HuH-7 (cell line): ENCODE results near the gene WDR31.
"Not testable (repeated sequence)": the region's sequence is repeated elsewhere in the genome, so short reads cannot be mapped to it uniquely, and the experiment has no call there.

Source experiments
- DNase-seq: peaks from one replicate; pipeline ENCODE4 v3.0.0; 2011; ENCODE audit warnings: low spot score

WDR31 gene

GRCh38 chr9:113296247-113296646, 43.8 kb downstream of the WDR31 start:
- DNase-seq, result not testable (repeated sequence)

GRCh38 chr9:113293285-113293878, 46.7 kb downstream of the WDR31 start:
- no peak for DNase-seq

GRCh38 chr9:113290052-113290607, 49.9 kb downstream of the WDR31 start:
- DNase-seq, result no peak

GRCh38 chr9:113289091-113289490, 51.0 kb downstream of the WDR31 start:
- DNase-seq, result no peak

- no peak for DNase-seq
Measured at GRCh38 chr9:113281356-113281755, 58.7 kb downstream of the WDR31 start.

GRCh38 chr9:113278840-113279239, 61.2 kb downstream of the WDR31 start:
- DNase-seq, result no peak

GRCh38 chr9:113275157-113276131, 64.6 kb downstream of the WDR31 start, which contains the start of the genes CDC26 and PRPF4:
Gene CDC26 (minus strand): TSS chr9:113275572. CDS start chr9:113272507, 3,065 bp downstream.
Gene PRPF4 (plus strand): TSS chr9:113275658. CDS start chr9:113275744, 86 bp downstream.
- DNase-seq, result peak; percentile 86

- peak; percentile 46 for DNase-seq
Measured at GRCh38 chr9:113274474-113275156, 65.5 kb downstream of the WDR31 start.

GRCh38 chr9:113269871-113270270, 70.2 kb downstream of the WDR31 start:
- DNase-seq, result no peak

GRCh38 chr9:113269355-113269754, 70.7 kb downstream of the WDR31 start:
- DNase-seq, result no peak

- DNase-seq, result no peak
Measured at GRCh38 chr9:113267911-113268566, 72.0 kb downstream of the WDR31 start.

GRCh38 chr9:113266174-113266573, 73.9 kb downstream of the WDR31 start:
- DNase-seq, result no peak
